22Rv1 (cell line): ENCODE data around the gene MRPL42.

Experiments
- H3K27ac ChIP-seq: fragments of 450-650 bp; 2 replicates; pipeline ENCODE4 v1.5.1; 2017
- CTCF ChIP-seq: fragments of 450-650 bp; IDR thresholded peaks from 2 replicates; pipeline ENCODE4 v1.5.1; 2017; ENCODE audit warnings: mild to moderate bottlenecking
- ZFX ChIP-seq: fragments of 450-650 bp; IDR thresholded peaks from 2 replicates; pipeline ENCODE4 v1.6.1; 2017; ENCODE audit warnings: antibody characterized with exemption, borderline replicate concordance

The MRPL42 gene

DNA sequence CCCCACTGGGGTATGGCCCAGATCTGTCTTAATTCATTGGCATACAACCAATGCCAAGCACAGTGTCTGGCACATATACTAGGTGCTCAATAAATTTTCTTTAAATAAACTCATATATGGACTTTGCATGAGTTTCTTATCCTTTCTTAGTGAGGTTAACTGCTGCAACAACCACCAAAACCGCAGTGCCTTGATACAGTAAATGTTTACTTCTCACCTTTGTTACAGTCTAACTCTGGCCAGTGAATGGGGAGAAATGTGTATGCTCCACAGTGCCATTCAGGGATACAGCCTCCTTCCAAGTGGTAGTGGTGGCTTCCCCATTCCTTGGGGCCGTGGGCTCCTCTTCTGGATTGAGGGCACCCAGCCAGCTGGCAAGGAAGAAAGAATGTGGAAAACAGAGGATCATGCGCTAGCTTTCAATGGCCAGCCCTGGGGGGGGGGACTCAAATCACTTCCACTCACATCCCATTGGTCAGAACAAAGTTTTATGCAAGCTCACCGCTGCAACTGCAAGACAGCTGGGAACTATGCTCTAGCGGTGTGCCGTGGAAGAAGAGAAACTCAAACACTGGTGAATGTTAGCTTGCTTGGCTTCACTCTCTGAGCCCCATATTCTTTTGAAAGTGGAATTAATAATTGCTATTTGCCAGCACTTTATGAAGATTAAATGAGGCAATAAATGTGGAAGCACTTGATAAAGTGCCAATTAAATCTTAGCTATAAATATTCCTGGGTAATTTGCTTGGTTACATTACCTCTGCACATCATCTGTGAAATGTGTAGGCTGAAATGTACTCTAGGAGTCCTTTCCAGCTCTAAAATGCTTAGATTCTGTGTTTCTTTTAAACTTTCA lies 54.1 kb downstream of the MRPL42 start:
- TF ChIP-seq ZFX: no peak
- TF ChIP-seq CTCF: no peak
- no peak overlapping the region for H3K27ac ChIP-seq

GRCh38 chr12:93524386-93525133 lies 57.2 kb downstream of the MRPL42 start:
- peak overlapping the region; percentile 50 for H3K27ac ChIP-seq
- no peak for TF ChIP-seq CTCF
- TF ChIP-seq ZFX: no peak

GRCh38 chr12:93526786-93527428 lies 59.6 kb downstream of the MRPL42 start:
- no peak overlapping the region for H3K27ac ChIP-seq
- TF ChIP-seq CTCF: no peak
- no peak for TF ChIP-seq ZFX

GRCh38 chr12:93530358-93530757 lies 63.0 kb downstream of the MRPL42 start:
- H3K27ac ChIP-seq: no peak overlapping the region
- TF ChIP-seq ZFX (no peak), CTCF (no peak)

DNA sequence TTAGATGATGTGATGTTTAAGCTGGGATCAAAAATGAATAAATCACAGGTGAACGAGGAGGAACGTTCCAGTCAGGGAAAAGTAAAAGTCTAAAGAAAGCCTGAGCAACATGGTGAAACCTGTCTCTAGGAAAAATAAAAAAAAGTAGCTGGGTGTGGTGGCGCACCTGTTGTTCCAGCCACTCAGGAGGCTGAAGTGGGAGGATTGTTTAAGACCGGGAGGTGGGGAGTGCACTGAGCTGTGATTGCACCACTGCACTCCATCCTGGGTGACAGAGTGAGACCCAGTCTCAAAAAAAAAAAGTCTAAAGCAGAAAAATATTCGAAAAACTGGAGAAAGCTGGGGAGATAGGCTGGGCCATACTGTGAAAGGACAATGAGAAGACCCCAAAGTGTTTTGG lies 66.0 kb downstream of the MRPL42 start:
- TF ChIP-seq CTCF: no peak
- H3K27ac ChIP-seq: no peak overlapping the region

GRCh38 chr12:93536111-93536765 lies 68.9 kb downstream of the MRPL42 start:
- no peak for TF ChIP-seq CTCF
- no peak for TF ChIP-seq ZFX
- H3K27ac ChIP-seq: no peak overlapping the region
